T-cell (primary cell): ENCODE measurements around the gene KRT17. TPM values are rescaled to one million over a fixed set of nuclear protein-coding genes. Genes with fewer than 3 reads are reported as not detected.
"Not testable (repeated sequence)": the region's sequence is repeated elsewhere in the genome, so short reads cannot be mapped to it uniquely, and the experiment has no call there.

Source experiments
- ATAC-seq, 4 experiments: fragments of 200-7000 bp in 3 of 4; fragments of 150-1000 bp in 1 of 4; cut with Tn5 transposase; replicated peaks in 1 of 4; 1 replicate in 3 of 4; 2 replicates in 1 of 4; pipeline ENCODE4 v1.10.0; 2021; ENCODE audit warnings: moderate library complexity in 3 of 4, mild to moderate bottlenecking in 2 of 4, moderate number of reproducible peaks in 1 of 4
- CTCF ChIA-PET, 2 donors: fragments of 300-600 bp; sonication (Branson Sonifier 250); formaldehyde crosslinking; loops; one replicate each; lab custom pipeline; 2022; ENCODE audit warnings: antibody characterized with exemption in 2 of 2; lab: Charles Lee
- POLR2A ChIA-PET, 2 donors: fragments of 300-600 bp; sonication (Branson Sonifier 250); formaldehyde crosslinking; loops; one replicate each; lab custom pipeline; 2022; ENCODE audit warnings: antibody characterized with exemption in 2 of 2; lab: Charles Lee
- DNase-seq, 35 experiments: peaks; one replicate each; pipeline versions ENCODE4 v3.0.0 to v3.0.0-alpha.2; 2013 to 2023
- H3K27ac ChIP-seq: one replicate; pipeline ENCODE4 v1.5.1; 2013; ENCODE audit warnings: low read length
- H3K27me3 ChIP-seq, 2 experiments: replicated peaks in 1 of 2; 1 replicate in 1 of 2; 2 replicates in 1 of 2; pipeline versions ENCODE4 v1.6.1 to v1.7.0; 2013; ENCODE audit warnings: low read length in 1 of 2, mixed read lengths in 1 of 2; ENCODE audit not compliant: control insufficient read depth in 2 of 2, insufficient read depth in 2 of 2; ENCODE audit errors: extremely low read depth in 1 of 2
- H3K36me3 ChIP-seq, 2 donors: 1 replicate in 1 of 2; 2 replicates in 1 of 2; pipeline versions ENCODE4 v1.6.1 to v1.7.0; 2013; ENCODE audit warnings: low read length in 1 of 2; ENCODE audit not compliant: control insufficient read depth in 2 of 2, insufficient read depth in 1 of 2; ENCODE audit errors: extremely low read depth in 1 of 2
- H3K4me1 ChIP-seq, 2 experiments: 1 replicate in 1 of 2; 2 replicates in 1 of 2; pipeline versions ENCODE4 v1.6.1 to v1.7.0; 2013; ENCODE audit warnings: low read length in 2 of 2, mixed read lengths in 1 of 2; ENCODE audit not compliant: insufficient read depth in 2 of 2, control insufficient read depth in 1 of 2; ENCODE audit errors: extremely low read depth in 1 of 2
- H3K4me3 ChIP-seq, 2 donors: 1 replicate in 1 of 2; 2 replicates in 1 of 2; pipeline versions ENCODE4 v1.5.1 to v1.7.0; 2013; ENCODE audit warnings: mild to moderate bottlenecking in 2 of 2, low read length in 1 of 2, moderate library complexity in 1 of 2; ENCODE audit not compliant: control insufficient read depth in 1 of 2; ENCODE audit errors: extremely low read depth in 1 of 2
- H3K9me3 ChIP-seq: 2 replicates; pipeline ENCODE4 v1.7.0; 2013
- H3K27ac Mint-ChIP-seq, 2 donors: one replicate each; pipeline ENCODE4 v1.8.0; 2020 to 2021; ENCODE audit warnings: mild to moderate bottlenecking in 2 of 2, mixed read lengths in 2 of 2
- H3K27me3 Mint-ChIP-seq, 2 donors: one replicate each; pipeline ENCODE4 v1.8.0; 2021 to 2022; ENCODE audit warnings: mixed read lengths in 2 of 2
- H3K36me3 Mint-ChIP-seq: one replicate; pipeline ENCODE4 v1.8.0; 2021; ENCODE audit warnings: mixed read lengths
- H3K4me1 Mint-ChIP-seq, 3 donors: one replicate each; pipeline ENCODE4 v1.8.0; 2020 to 2022; ENCODE audit warnings: mixed read lengths in 3 of 3, mild to moderate bottlenecking in 1 of 3
- H3K4me3 Mint-ChIP-seq, 3 donors: one replicate each; pipeline ENCODE4 v1.8.0; 2020 to 2022; ENCODE audit warnings: mild to moderate bottlenecking in 3 of 3, mixed read lengths in 3 of 3, moderate library complexity in 3 of 3
- H3K9me3 Mint-ChIP-seq, 3 donors: one replicate each; pipeline ENCODE4 v1.8.0; 2020 to 2022; ENCODE audit warnings: mixed read lengths in 3 of 3
- WGBS: methylation state at CpG from one replicate; pipeline ENCODE4 v1.1.5; 2013; ENCODE audit warnings: missing lambda C conversion rate; ENCODE audit not compliant: insufficient coverage; 5-methylcytosine and 5-hydroxymethylcytosine counted together
- total RNA-seq, 35 experiments: library from RNA in 6 of 35; stranded (reverse) in 6 of 35; fragments of 120-200 nt in 1 of 35; gene quantifications; one replicate each; pipeline versions ENCODE4 v1.2.1 to v1.2.4 and lab custom pipeline; 2013 to 2026

KRT17 gene
- total RNA-seq, 5 donors from 2014 or later (not counting 1 experiment from before 2014, with no cell fraction given) = not detected

GRCh38 chr17:41580687-41581365, 43.5 kb downstream of the KRT17 start:
- no peak overlapping the region for H3K27ac Mint-ChIP-seq
- no peaks in the 10 kb centered on the region for H3K36me3 Mint-ChIP-seq
- Histone ChIP-seq H3K27me3 (peaks cover 3 to 63% of the 10 kb centered on the region in 2 experiments), H3K4me1 (no peaks in the 10 kb centered on the region), H3K4me3 (no peak overlapping the region), H3K36me3 (no peaks in the 10 kb centered on the region), H3K27ac (no peak overlapping the region), H3K9me3 (no peaks in the 10 kb centered on the region)
- 36% methylated on average over 1 of the region's 1 CpG for WGBS
- no peaks in the 10 kb centered on the region for H3K4me1 Mint-ChIP-seq
- no peak overlapping the region for H3K4me3 Mint-ChIP-seq
- ChIA-PET POLR2A (no interaction called here), CTCF (no interaction called here)
- DNase-seq (no peak), ATAC-seq (no peak)
- peaks cover 44 to 71% of the 10 kb centered on the region in 2 donors for H3K27me3 Mint-ChIP-seq
- no peaks in the 10 kb centered on the region for H3K9me3 Mint-ChIP-seq

GRCh38 chr17:41580244-41580575, 44.2 kb downstream of the KRT17 start:
- ATAC-seq (no peak), DNase-seq (no peak)
- Mint-ChIP-seq H3K36me3 (no peaks in the 10 kb centered on the region), H3K9me3 (no peaks in the 10 kb centered on the region), H3K27me3 (peaks cover 44 to 71% of the 10 kb centered on the region in 2 donors), H3K27ac (no peak overlapping the region), H3K4me1 (no peaks in the 10 kb centered on the region), H3K4me3 (no peak overlapping the region)
- H3K27ac ChIP-seq = no peak overlapping the region
- H3K27me3 ChIP-seq = peaks cover 3 to 64% of the 10 kb centered on the region in 2 experiments
- H3K36me3 ChIP-seq = no peaks in the 10 kb centered on the region
- 58% methylated on average over 2 of the region's 2 CpGs for WGBS
- ChIA-PET CTCF (no interaction called here), POLR2A (no interaction called here)
- no peak overlapping the region for H3K4me3 ChIP-seq
- H3K4me1 ChIP-seq = no peaks in the 10 kb centered on the region
- H3K9me3 ChIP-seq = no peaks in the 10 kb centered on the region

- whole genome bisulfite sequencing = 10% methylated on average over 9 of the region's 18 CpGs
- Mint-ChIP-seq H3K27ac (no peak overlapping the region), H3K4me1 (no peaks in the 10 kb centered on the region), H3K9me3 (no peaks in the 10 kb centered on the region), H3K36me3 (no peaks in the 10 kb centered on the region), H3K27me3 (peaks cover 44 to 73% of the 10 kb centered on the region in 2 donors), H3K4me3 (no peak overlapping the region)
- Histone ChIP-seq H3K27me3 (peaks cover 3 to 64% of the 10 kb centered on the region in 2 experiments), H3K36me3 (no peaks in the 10 kb centered on the region), H3K9me3 (no peaks in the 10 kb centered on the region), H3K27ac (no peak overlapping the region), H3K4me3 (no peak overlapping the region), H3K4me1 (no peaks in the 10 kb centered on the region)
- ATAC-seq (peak; percentile 57 to 69 (median 60)), DNase-seq (peak; percentile 2 to 71 (median 43))
- ChIA-PET CTCF (interaction anchor here in 1 of 2 donors (0.6 kb wide), 1 partner anchor 69 kb away, joined by 8 read pairs; no protein-coding TSS in a partner anchor), POLR2A (interaction anchor here in 1 of 2 donors (0.5 kb wide), 1 partner anchor 747 kb away, joined by 3 read pairs; no protein-coding TSS in a partner anchor)
These were observed 44.7 kb downstream of the KRT17 start for GRCh38 chr17:41579484-41580243.

- no peak for DNase-seq
- Mint-ChIP-seq H3K27me3 (peaks cover 44 to 69% of the 10 kb centered on the region in 2 donors), H3K27ac (no peak overlapping the region), H3K36me3 (no peaks in the 10 kb centered on the region), H3K9me3 (no peaks in the 10 kb centered on the region), H3K4me3 (no peak overlapping the region), H3K4me1 (no peaks in the 10 kb centered on the region)
- 93% methylated on average over 3 of the region's 5 CpGs for WGBS
- H3K36me3 ChIP-seq = no peaks in the 10 kb centered on the region
- CTCF ChIA-PET = interaction anchor here in 1 of 2 donors (0.6 kb wide), 1 partner anchor 70 kb away, joined by 8 read pairs; no protein-coding TSS in a partner anchor
- H3K4me3 ChIP-seq = no peak overlapping the region
- no peaks in the 10 kb centered on the region for H3K4me1 ChIP-seq
- ATAC-seq = no peak
- peaks cover 3 to 67% of the 10 kb centered on the region in 2 experiments for H3K27me3 ChIP-seq
- no peaks in the 10 kb centered on the region for H3K9me3 ChIP-seq
- H3K27ac ChIP-seq = no peak overlapping the region
- POLR2A ChIA-PET = interaction anchor here in 1 of 2 donors (0.5 kb wide), 1 partner anchor 747 kb away, joined by 3 read pairs; no protein-coding TSS in a partner anchor
These were observed 45.4 kb downstream of the KRT17 start for GRCh38 chr17:41578971-41579370.

- Mint-ChIP-seq H3K27me3 (peaks cover 45 to 71% of the 10 kb centered on the region in 2 donors), H3K9me3 (no peaks in the 10 kb centered on the region), H3K4me3 (no peak overlapping the region), H3K4me1 (no peaks in the 10 kb centered on the region), H3K27ac (no peak overlapping the region), H3K36me3 (no peaks in the 10 kb centered on the region)
- peaks cover 3 to 72% of the 10 kb centered on the region in 2 experiments for H3K27me3 ChIP-seq
- H3K27ac ChIP-seq = no peak overlapping the region
- ChIA-PET POLR2A (no interaction called here), CTCF (no interaction called here)
- DNase-seq = no peak
- no peaks in the 10 kb centered on the region for H3K9me3 ChIP-seq
- WGBS = no CpG with 5 or more reads among the region's 1 CpG
- no peak for ATAC-seq
- H3K36me3 ChIP-seq = no peaks in the 10 kb centered on the region
- no peaks in the 10 kb centered on the region for H3K4me1 ChIP-seq
- H3K4me3 ChIP-seq = no peak overlapping the region
These were observed 45.8 kb downstream of the KRT17 start for GRCh38 chr17:41578538-41578937.

GRCh38 chr17:41576740-41577139, 47.6 kb downstream of the KRT17 start:
- H3K4me3 Mint-ChIP-seq, H3K4me1 Mint-ChIP-seq, H3K4me3 ChIP-seq, H3K9me3 Mint-ChIP-seq, H3K4me1 ChIP-seq, POLR2A ChIA-PET, CTCF ChIA-PET, H3K9me3 ChIP-seq, H3K36me3 Mint-ChIP-seq, ATAC-seq, H3K27ac ChIP-seq, DNase-seq, H3K36me3 ChIP-seq, H3K27ac Mint-ChIP-seq: not testable (repeated sequence)
- WGBS = no CpG with 5 or more reads among the region's 4 CpGs
- peaks cover 3 to 77% of the 10 kb centered on the region in 2 experiments for H3K27me3 ChIP-seq
- peaks cover 48 to 67% of the 10 kb centered on the region in 2 donors for H3K27me3 Mint-ChIP-seq
